Naive thymus-derived CD4-positive, alpha-beta T cell (primary cell): ENCODE measurements around the gene PURA. TPM values are rescaled to one million over a fixed set of nuclear protein-coding genes. Genes with fewer than 3 reads are reported as not detected.
A peak's percentile ranks its signal among the peaks of the same experiment; 100 is the strongest.

Experiments used
- ATAC-seq: fragments of 150-1000 bp; cut with Tn5 transposase; 2 replicates; pipeline ENCODE4 v1.10.0; 2021; ENCODE audit warnings: mild to moderate bottlenecking, moderate library complexity
- CTCF ChIA-PET: fragments of 350-600 bp; sonication (Branson Sonifier 250); formaldehyde crosslinking; loops from one replicate; lab custom pipeline; 2021; ENCODE audit warnings: antibody characterized with exemption; lab: Charles Lee
- POLR2A ChIA-PET: fragments of 350-600 bp; sonication (Branson Sonifier 250); formaldehyde crosslinking; loops from one replicate; lab custom pipeline; 2021; ENCODE audit warnings: antibody characterized with exemption, inconsistent platforms; lab: Charles Lee
- DNase-seq, 9 donors: peaks; one replicate each; pipeline versions ENCODE4 v3.0.0 to v3.0.0-alpha.2; 2020 to 2022; ENCODE audit warnings: mixed read lengths in 1 of 9
- H3K27ac ChIP-seq: one replicate; pipeline ENCODE4 v1.7.0; 2013; ENCODE audit warnings: mild to moderate bottlenecking, low read depth, low read length, moderate library complexity
- H3K27me3 ChIP-seq, 2 donors: one replicate each; pipeline ENCODE4 v1.7.0; 2013; ENCODE audit warnings: low read length in 2 of 2, mild to moderate bottlenecking in 2 of 2, moderate library complexity in 2 of 2; ENCODE audit not compliant: control insufficient read depth in 2 of 2, insufficient read depth in 2 of 2
- H3K36me3 ChIP-seq, 3 experiments: 1 replicate in 2 of 3; 2 replicates in 1 of 3; pipeline ENCODE4 v1.7.0; 2013; ENCODE audit warnings: low read length in 3 of 3, mild to moderate bottlenecking in 3 of 3, moderate library complexity in 1 of 3; ENCODE audit not compliant: insufficient read depth in 3 of 3, control insufficient read depth in 2 of 3
- H3K4me1 ChIP-seq, 2 donors: one replicate each; pipeline ENCODE4 v1.7.0; 2013; ENCODE audit warnings: low read length in 2 of 2, mild to moderate bottlenecking in 2 of 2, moderate library complexity in 1 of 2; ENCODE audit not compliant: control insufficient read depth in 2 of 2, insufficient read depth in 2 of 2
- H3K4me3 ChIP-seq: 2 replicates; pipeline ENCODE4 v1.7.0; 2013; ENCODE audit warnings: mild to moderate bottlenecking, low read length
- H3K9me3 ChIP-seq, 3 experiments: 1 replicate in 2 of 3; 2 replicates in 1 of 3; pipeline ENCODE4 v1.7.0; 2013; ENCODE audit warnings: low read length in 3 of 3; ENCODE audit not compliant: control insufficient read depth in 2 of 3
- H3K27ac Mint-ChIP-seq, 9 donors: one replicate each; pipeline ENCODE4 v1.8.0; 2020 to 2022; ENCODE audit warnings: mixed read lengths in 9 of 9, mild to moderate bottlenecking in 8 of 9, moderate library complexity in 5 of 9, inconsistent platforms in 2 of 9
- H3K27me3 Mint-ChIP-seq, 5 donors: one replicate each; pipeline ENCODE4 v1.8.0; 2021 to 2022; ENCODE audit warnings: mixed read lengths in 5 of 5, mild to moderate bottlenecking in 1 of 5
- H3K36me3 Mint-ChIP-seq, 5 donors: one replicate each; pipeline ENCODE4 v1.8.0; 2020 to 2022; ENCODE audit warnings: mixed read lengths in 5 of 5, mild to moderate bottlenecking in 3 of 5, inconsistent platforms in 1 of 5
- H3K4me1 Mint-ChIP-seq, 7 donors: one replicate each; pipeline ENCODE4 v1.8.0; 2020 to 2022; ENCODE audit warnings: mixed read lengths in 7 of 7, mild to moderate bottlenecking in 3 of 7, inconsistent platforms in 1 of 7
- H3K4me3 Mint-ChIP-seq, 10 donors: one replicate each; pipeline ENCODE4 v1.8.0; 2020 to 2022; ENCODE audit warnings: mild to moderate bottlenecking in 10 of 10, mixed read lengths in 10 of 10, moderate library complexity in 6 of 10, inconsistent platforms in 2 of 10
- H3K9me3 Mint-ChIP-seq, 11 donors: one replicate each; pipeline ENCODE4 v1.8.0; 2020 to 2022; ENCODE audit warnings: mixed read lengths in 11 of 11, mild to moderate bottlenecking in 4 of 11, inconsistent platforms in 1 of 11, moderate library complexity in 1 of 11
- intact Hi-C, 2 donors: fragments of 100-400 bp; cut with micrococcal nuclease; formaldehyde crosslinking; loops; one replicate each; pipeline ENCODE4 v1.15.1; 2023
- polyA plus RNA-seq, 2 donors: library from polyadenylated mRNA; unstranded; fragments of 300-500 nt; fragmentation: Illumina TruSeq; gene quantifications; one replicate each; pipeline ENCODE4 v1.2.3, GENCODE V29; 2021
- total RNA-seq, 6 experiments: library from RNA in 5 of 6; stranded (reverse) in 5 of 6; gene quantifications; 1 replicate in 5 of 6; 2 replicates in 1 of 6; pipeline ENCODE4 v1.2.3 and lab custom pipeline; 2021 to 2026

PURA gene
- total and polyA plus RNA-seq, 7 experiments from 2014 or later: 3.1 to 33.5 (median 12.2) TPM

DNA sequence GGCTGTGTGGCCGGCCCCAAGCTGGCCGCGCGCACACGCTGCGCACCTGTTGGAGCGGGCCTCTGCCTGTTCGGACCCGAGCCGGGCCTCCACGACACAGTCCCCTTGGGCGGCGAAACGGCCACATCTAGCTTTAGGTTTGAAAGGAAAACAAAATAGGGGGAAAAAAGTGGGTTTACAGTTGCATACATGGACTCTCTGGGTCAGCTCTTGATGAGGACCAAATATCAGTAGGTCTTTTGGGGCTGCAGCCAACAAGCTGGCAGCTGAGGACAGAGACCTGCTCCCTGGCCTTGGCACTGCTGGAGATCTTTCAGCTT is 32.6 kb downstream of the PURA start:
- no peak overlapping the region for H3K27ac ChIP-seq
- peaks cover 14 to 29% (median 25%) of the 10 kb centered on the region in 7 donors for H3K4me1 Mint-ChIP-seq
- no peaks in the 10 kb centered on the region for H3K36me3 ChIP-seq
- DNase-seq (no peak), ATAC-seq (no peak)
- H3K36me3 Mint-ChIP-seq: peaks cover 0 to 4% (median 0%) of the 10 kb centered on the region in 5 donors
- peak overlapping the region in 7 of 10 donors; percentile 5 to 81 (median 46) for H3K4me3 Mint-ChIP-seq
- POLR2A ChIA-PET: interaction anchor here (1.3 kb wide), 1 partner anchor 74 kb away, joined by 3 read pairs; no protein-coding TSS in a partner anchor
- no peak overlapping the region for H3K4me3 ChIP-seq
- peaks cover 9 to 45% (median 21%) of the 10 kb centered on the region in 5 donors for H3K27me3 Mint-ChIP-seq
- H3K9me3 Mint-ChIP-seq: no peaks in the 10 kb centered on the region
- no peak overlapping the region for H3K27ac Mint-ChIP-seq
- peaks cover 6 to 9% of the 10 kb centered on the region in 2 donors for H3K4me1 ChIP-seq
- H3K9me3 ChIP-seq: no peaks in the 10 kb centered on the region
- CTCF ChIA-PET: interaction anchor here (0.7 to 6.6 kb wide), 6 partner anchors 8 to 370 kb away, joined by 3 to 109 read pairs (median 12); no protein-coding TSS in a partner anchor
- peaks cover 0 to 6% of the 10 kb centered on the region in 2 donors for H3K27me3 ChIP-seq
- intact Hi-C loops: no loop called here

DNA sequence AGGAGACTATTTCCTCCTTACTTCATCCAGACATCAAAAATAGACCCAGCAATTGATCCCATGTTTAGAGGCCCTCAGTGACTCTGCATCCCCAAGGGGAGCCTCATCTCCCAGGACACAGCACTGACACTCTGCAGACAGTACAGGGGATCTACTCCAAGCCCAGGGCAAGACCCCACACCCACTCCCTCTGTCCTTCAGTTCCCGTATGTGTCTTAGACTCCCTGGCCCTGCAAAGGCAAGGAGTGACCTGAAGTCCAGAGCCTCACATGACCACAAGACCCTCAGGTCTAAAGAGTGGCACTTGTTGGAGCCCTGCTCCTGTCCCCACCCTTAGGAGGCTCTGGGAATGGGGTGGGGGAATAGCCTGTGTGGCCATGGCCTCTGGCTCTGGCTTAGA is 33.6 kb downstream of the PURA start:
- Histone ChIP-seq H3K9me3 (no peaks in the 10 kb centered on the region), H3K27ac (no peak overlapping the region), H3K36me3 (no peaks in the 10 kb centered on the region), H3K4me3 (no peak overlapping the region), H3K27me3 (peaks cover 0 to 6% of the 10 kb centered on the region in 2 donors), H3K4me1 (peaks cover 6 to 9% of the 10 kb centered on the region in 2 donors)
- H3K4me1 Mint-ChIP-seq: peaks cover 18 to 29% (median 25%) of the 10 kb centered on the region in 7 donors
- POLR2A ChIA-PET: no interaction called here
- intact Hi-C loops: no loop called here
- ATAC-seq: no peak
- CTCF ChIA-PET: interaction anchor here (0.6 to 6.6 kb wide), 2 partner anchors 32 to 74 kb away, joined by 3 to 109 read pairs; no protein-coding TSS in a partner anchor
- DNase-seq: no peak
- no peak overlapping the region for H3K27ac Mint-ChIP-seq
- H3K36me3 Mint-ChIP-seq: peaks cover 0 to 4% (median 0%) of the 10 kb centered on the region in 5 donors
- no peak overlapping the region for H3K4me3 Mint-ChIP-seq
- H3K9me3 Mint-ChIP-seq: no peaks in the 10 kb centered on the region
- peaks cover 9 to 45% (median 21%) of the 10 kb centered on the region in 5 donors for H3K27me3 Mint-ChIP-seq

DNA sequence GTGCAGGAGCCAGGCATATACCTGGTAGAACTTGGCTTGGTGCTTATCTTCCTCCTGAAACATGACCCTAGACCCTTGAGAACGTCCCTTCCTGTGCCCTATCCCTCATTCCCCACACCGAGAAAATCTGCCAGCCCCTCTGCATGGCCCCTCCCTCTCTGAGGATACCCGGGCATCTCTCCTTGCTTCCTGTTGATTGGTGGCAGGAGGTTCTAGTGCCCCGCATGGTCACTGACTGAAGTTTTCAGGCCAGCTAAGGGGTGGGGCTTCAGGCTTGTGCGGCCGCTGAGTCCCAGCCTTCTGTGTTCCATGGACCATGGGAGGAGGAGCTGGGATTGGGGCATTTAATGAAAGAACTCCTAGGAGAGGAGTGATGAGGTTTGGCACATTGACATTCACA is 34.6 kb downstream of the PURA start:
- Mint-ChIP-seq H3K4me1 (peaks cover 18 to 29% (median 25%) of the 10 kb centered on the region in 7 donors), H3K27ac (peak overlapping the region in 1 of 9 donors; percentile 51), H3K9me3 (no peaks in the 10 kb centered on the region), H3K4me3 (no peak overlapping the region), H3K27me3 (peaks cover 9 to 45% (median 21%) of the 10 kb centered on the region in 5 donors), H3K36me3 (peaks cover 0 to 4% (median 0%) of the 10 kb centered on the region in 5 donors)
- Histone ChIP-seq H3K4me3 (no peak overlapping the region), H3K27me3 (peaks cover 0 to 6% of the 10 kb centered on the region in 2 donors), H3K36me3 (no peaks in the 10 kb centered on the region), H3K9me3 (no peaks in the 10 kb centered on the region), H3K27ac (no peak overlapping the region), H3K4me1 (peaks cover 6 to 9% of the 10 kb centered on the region in 2 donors)
- no peak for ATAC-seq
- ChIA-PET POLR2A (no interaction called here), CTCF (interaction anchor here (0.5 to 1.1 kb wide), 3 partner anchors 22 to 206 kb away, joined by 3 to 5 read pairs (median 3); no protein-coding TSS in a partner anchor)
- DNase-seq: no peak
- intact Hi-C loops: no loop called here

DNA sequence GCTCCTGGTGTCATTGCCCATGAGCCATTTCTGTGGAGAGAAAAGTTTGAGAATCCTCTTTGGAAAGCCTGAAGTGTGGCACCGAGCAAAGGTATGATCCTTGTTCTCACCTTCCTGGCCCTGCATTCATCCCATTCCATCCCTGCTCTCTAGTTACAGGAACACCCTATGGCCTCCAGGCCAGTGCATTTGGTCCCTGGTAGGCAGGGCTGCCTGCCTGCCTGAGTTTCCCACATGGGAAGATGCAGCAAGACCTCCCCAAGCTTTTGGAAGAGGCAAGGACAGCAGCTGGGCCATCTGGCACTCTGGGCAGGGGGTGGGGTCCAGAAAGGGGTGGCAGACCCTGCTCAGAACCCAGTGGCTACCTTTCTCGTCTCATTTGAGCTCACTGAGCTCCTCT is 36.3 kb downstream of the PURA start:
- intact Hi-C loops: loop anchor here (10.0 kb wide), 1 partner anchor 305 kb away; no protein-coding TSS in a partner anchor
- no peak overlapping the region for H3K4me3 Mint-ChIP-seq
- CTCF ChIA-PET: interaction anchor here (0.8 kb wide), 1 partner anchor 202 kb away, joined by 5 read pairs; no protein-coding TSS in a partner anchor

GRCh38 chr5:140151144-140152021 is 37.5 kb downstream of the PURA start:
- no peak overlapping the region for H3K4me3 Mint-ChIP-seq
- ChIA-PET CTCF (interaction anchor here (3.9 kb wide), 1 partner anchor 7 kb away, joined by 21 read pairs; no protein-coding TSS in a partner anchor), POLR2A (no interaction called here)
- no peaks in the 10 kb centered on the region for H3K4me1 ChIP-seq
- H3K27ac ChIP-seq: no peak overlapping the region
- DNase-seq: no peak
- peaks cover 0 to 21% (median 12%) of the 10 kb centered on the region in 5 donors for H3K27me3 Mint-ChIP-seq
- no peaks in the 10 kb centered on the region for H3K27me3 ChIP-seq
- H3K9me3 Mint-ChIP-seq: no peaks in the 10 kb centered on the region
- no peaks in the 10 kb centered on the region for H3K9me3 ChIP-seq
- H3K36me3 ChIP-seq: no peaks in the 10 kb centered on the region
- H3K4me3 ChIP-seq: no peak overlapping the region
- intact Hi-C loops: loop anchor here (10.0 kb wide), 1 partner anchor 307 kb away; no protein-coding TSS in a partner anchor
- no peaks in the 10 kb centered on the region for H3K36me3 Mint-ChIP-seq
- ATAC-seq: no peak
- H3K27ac Mint-ChIP-seq: no peak overlapping the region
- peaks cover 6 to 17% (median 8%) of the 10 kb centered on the region in 7 donors for H3K4me1 Mint-ChIP-seq

More for the DNA sequence above, 36.3 kb downstream of the PURA start:
- ATAC-seq (no peak), DNase-seq (no peak)
- no peaks in the 10 kb centered on the region for H3K9me3 Mint-ChIP-seq
- peaks cover 0 to 1% (median 0%) of the 10 kb centered on the region in 5 donors for H3K36me3 Mint-ChIP-seq
- no peaks in the 10 kb centered on the region for H3K36me3 ChIP-seq
- H3K4me3 ChIP-seq: no peak overlapping the region
- peaks cover 10 to 15% (median 13%) of the 10 kb centered on the region in 7 donors for H3K4me1 Mint-ChIP-seq
- H3K27ac Mint-ChIP-seq: no peak overlapping the region
- no peak overlapping the region for H3K27ac ChIP-seq
- POLR2A ChIA-PET: no interaction called here
- peaks cover 0 to 3% of the 10 kb centered on the region in 2 donors for H3K27me3 ChIP-seq
- no peaks in the 10 kb centered on the region for H3K9me3 ChIP-seq
- peaks cover 4 to 6% of the 10 kb centered on the region in 2 donors for H3K4me1 ChIP-seq
- H3K27me3 Mint-ChIP-seq: peaks cover 3 to 31% (median 16%) of the 10 kb centered on the region in 5 donors

DNA sequence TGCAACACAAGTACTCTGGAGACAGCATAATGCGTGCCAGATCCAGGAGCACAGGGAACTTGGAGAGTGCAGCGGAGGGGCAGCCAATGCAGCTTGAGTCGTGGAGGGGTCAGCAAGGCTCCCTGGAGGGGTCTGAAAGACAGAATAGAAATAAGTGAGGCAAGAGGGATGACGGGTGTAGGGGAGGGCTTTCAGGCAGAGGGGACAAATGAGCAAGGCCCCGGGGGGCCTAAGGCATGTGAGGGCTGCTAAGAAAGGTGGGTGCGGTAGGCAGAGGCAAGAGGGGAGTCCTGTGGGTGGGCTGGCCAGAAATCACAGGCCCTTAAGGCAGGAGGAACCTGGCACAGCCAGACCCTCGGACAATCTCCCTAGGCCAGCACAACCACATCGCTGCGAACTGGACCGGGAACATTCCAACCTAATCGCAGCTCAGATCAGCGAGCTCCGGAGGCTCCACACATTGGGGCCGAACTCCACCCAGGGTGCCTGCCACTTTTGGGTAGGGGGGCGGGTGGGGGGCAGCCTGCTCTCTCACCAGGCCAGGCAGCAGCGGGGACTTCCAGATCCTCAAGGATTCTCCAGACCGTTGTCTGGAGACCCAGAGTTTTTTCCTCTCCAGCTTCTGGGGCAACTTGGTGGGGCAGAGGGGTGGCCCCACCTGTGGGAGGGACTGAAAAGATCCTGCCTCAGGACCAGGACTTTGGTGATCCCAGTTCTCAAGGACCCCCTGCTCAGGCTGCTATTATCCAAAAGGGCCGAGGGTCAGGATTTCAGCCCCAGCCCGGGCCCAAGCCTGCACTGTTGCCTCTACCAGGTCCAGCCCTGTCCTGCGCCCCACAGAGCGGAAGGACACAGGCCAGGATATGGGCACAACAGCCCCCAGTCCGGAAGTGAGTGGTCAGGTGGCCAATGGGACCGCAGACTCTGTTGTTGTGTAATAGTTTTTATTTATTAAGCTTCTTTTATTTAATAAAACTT is 38.4 kb downstream of the PURA start:
- H3K9me3 ChIP-seq: no peaks in the 10 kb centered on the region
- H3K27ac ChIP-seq: no peak overlapping the region
- no peak for DNase-seq
- no peak for ATAC-seq
- H3K36me3 Mint-ChIP-seq: no peaks in the 10 kb centered on the region
- peaks cover 0 to 12% (median 7%) of the 10 kb centered on the region in 5 donors for H3K27me3 Mint-ChIP-seq
- no peaks in the 10 kb centered on the region for H3K27me3 ChIP-seq
- H3K4me3 Mint-ChIP-seq: no peak overlapping the region
- no peaks in the 10 kb centered on the region for H3K36me3 ChIP-seq
- H3K4me3 ChIP-seq: no peak overlapping the region
- ChIA-PET CTCF (interaction anchor here (1.3 to 9.1 kb wide), 3 partner anchors 8 to 79 kb away, joined by 3 to 62 read pairs (median 21); no protein-coding TSS in a partner anchor), POLR2A (no interaction called here)
- peaks cover 4 to 17% (median 9%) of the 10 kb centered on the region in 7 donors for H3K4me1 Mint-ChIP-seq
- H3K9me3 Mint-ChIP-seq: no peaks in the 10 kb centered on the region
- no peak overlapping the region for H3K27ac Mint-ChIP-seq
- intact Hi-C loops: loop anchor here (10.0 kb wide), 1 partner anchor 308 kb away; no protein-coding TSS in a partner anchor
- peaks cover 0 to 5% of the 10 kb centered on the region in 2 donors for H3K4me1 ChIP-seq
